DMS53 treated with DMSO at 0.1 percent for 48 hours (cell line): ENCODE measurements around the gene RIN3.

Experiments
- DNase-seq: peaks from one replicate; lab custom pipeline; 2025; ENCODE audit not compliant: unreplicated experiment; lab: John Stamatoyannopoulos, UW

The RIN3 gene

GRCh38 chr14:92507174-92507768 is 6.3 kb upstream of the RIN3 start:
- DNase-seq, result peak; percentile 22

DNA sequence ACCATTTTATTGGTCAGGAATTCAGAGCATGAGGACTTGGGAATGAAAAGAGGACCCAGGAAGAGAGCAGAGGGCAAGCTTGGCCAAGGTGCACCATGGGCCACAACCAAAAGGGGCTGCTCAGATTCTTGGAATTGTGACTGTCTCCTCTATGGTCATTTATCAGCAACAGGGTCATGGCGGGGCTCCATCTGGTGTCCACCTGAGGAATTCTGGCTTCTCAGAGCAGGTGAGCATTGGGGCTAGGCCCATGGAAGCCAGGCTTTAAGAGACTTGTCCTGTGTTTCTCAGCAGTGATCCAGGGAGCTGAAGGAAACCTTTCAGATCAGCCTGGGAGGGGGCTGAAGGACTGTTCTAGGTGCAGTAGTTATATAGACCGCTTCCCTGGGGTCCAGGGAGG is 2.6 kb upstream of the RIN3 start:
- no peak for DNase-seq

DNA sequence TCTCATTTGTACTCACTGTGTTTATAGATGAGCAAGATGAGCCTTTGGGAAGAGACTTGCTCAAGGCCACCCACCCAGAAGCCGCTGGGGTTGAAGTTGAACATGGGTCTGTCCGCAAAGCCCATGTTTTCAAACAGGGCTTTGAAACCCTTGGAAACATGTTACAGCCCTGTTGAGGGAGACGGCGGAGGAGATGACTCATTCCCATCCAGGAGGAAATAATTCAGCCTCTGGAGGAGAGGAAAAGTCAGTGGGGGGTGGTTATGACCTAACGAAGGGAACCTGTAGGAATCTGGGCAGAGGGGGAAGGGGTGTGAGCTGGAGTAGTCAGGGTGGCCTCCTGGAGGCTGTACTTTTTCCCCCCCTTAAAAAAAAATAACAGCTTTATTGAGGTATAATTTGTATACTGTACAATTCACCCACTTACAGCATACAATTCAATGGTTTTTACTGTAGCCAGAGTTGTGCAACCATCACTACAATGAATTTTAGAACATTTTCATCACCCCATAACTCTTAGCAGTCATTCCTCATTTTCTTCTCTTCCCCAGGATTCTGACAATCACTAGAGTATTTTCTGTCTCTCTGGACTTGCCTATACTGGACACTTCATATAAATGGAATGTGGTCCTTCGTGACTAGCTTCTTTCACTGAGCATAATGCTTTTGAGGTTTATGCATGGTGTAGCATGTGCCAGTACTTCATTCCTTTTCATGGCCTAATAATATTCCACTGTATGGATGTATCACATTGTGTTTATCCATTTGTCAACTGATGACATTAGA is 1.9 kb upstream of the RIN3 start:
- DNase-seq, result no peak

- DNase-seq, result no peak
These were observed 776 bp upstream of the RIN3 start for GRCh38 chr14:92512807-92513203.

DNA sequence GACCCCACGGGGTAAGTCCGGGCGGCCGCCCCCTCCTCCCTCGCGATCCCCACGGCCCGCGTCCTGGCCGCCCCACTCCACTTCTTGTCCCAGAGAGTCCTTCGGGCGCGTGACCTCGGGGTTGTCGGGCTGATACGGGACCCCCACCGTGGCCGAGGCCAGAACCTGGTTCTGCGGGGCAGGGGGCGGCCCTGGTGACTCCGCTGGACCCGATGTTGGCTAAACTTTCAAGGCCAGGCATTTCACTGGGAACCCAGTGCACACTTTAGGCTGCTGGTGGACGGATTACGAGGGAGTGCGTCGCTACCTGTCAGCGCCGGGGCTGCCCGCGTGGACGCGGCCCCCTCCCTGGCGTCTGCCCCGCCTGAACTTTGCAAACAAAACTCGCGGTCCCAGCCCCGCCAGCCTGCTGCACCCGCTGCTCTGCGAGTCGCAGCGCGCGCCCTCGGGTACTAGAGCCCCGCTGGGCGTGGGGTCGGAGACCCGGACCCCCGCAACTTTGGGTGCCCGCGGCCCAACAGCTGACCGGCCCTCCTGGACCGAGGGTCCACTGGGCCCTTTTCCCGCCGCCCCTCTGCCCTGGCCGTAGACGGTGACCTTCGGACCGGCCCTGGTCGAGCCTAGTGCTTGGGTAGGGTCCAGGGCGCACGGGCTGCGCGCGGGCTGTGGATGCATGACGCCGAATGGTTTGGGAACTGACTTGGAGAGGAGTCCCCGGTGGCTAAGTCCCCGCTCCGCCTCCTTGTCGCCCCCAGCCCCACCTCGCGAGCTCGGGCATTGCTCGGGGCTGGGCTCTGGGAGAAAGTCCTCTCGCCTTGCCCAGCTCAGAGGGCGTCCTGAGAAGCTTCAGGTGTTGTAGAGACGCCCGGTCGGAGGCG is 624 bp downstream of the RIN3 start:
- no peak for DNase-seq

DNA sequence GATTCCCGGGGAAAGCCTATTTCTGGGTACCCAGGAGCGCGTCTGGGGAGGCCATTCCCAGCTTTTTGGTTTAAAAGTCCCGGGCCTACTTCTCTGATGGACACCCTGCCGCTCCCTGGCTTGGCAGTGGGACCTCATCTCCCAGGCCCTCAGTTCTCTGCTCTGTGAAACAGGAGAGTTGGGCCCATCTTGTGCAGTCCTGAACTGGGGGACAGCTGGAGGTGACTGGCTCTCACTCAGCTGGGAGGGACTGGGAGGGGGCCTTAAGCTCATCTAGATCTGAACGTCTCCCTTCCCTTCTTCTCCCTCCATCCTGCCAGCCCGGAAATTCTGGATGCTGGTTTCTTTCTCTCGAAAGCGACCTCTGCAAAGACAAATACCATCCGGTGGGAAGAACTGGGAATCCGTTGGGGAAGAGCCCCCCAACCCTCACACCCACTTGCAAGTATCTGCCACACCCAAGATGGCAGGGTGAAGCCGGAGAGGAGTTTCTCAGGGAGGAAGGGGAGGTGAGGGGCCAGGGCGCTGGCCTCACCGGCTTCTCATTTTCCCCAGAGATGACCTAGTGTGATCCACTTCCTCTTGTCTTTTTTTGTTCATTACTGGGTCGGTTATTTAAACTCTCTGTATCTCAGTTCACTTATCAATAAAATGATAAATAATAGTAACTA is 1.4 kb downstream of the RIN3 start:
- DNase-seq, result no peak

DNA sequence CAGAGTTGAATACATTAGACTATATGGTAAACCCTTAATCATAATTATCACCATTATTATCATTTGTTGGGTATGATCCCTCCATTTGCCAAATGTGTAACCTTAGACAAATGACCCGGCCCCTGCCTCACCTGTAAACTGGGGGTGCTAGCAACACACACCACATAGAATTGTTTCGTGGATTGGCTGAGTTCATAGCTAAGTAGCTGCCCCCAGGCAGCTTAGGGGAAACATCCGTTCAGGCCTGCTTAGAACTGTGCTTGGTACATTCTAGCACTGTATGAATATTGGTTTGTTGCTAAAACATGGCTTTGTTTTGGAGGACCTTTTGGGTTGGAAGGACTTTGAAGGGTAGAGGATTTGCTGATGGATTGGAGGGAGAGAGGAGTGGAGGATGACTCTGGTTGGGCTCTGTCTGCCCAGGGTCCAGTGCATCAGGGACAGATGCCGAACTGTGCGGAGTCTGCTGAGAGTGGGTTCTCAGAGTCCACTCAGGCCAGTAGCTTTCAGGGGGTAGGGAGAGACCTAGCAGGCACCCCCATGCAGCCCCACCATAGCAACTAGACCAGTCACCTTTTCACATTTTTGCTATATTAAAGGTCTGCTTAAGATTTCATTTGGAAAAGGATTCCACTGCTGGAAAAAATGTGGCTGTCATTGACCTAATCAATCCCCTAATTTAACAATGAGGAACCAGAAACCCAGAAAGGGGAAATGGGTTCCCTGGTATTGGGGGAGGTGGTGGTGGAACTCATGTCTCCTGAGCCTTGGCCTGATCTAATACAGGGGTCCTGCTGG is 2.2 kb downstream of the RIN3 start:
- no peak for DNase-seq

- DNase-seq, result no peak
These were observed 2.9 kb downstream of the RIN3 start for GRCh38 chr14:92516344-92516965.

- DNase-seq, result no peak
These were observed 3.5 kb downstream of the RIN3 start for GRCh38 chr14:92516966-92517506.

DNA sequence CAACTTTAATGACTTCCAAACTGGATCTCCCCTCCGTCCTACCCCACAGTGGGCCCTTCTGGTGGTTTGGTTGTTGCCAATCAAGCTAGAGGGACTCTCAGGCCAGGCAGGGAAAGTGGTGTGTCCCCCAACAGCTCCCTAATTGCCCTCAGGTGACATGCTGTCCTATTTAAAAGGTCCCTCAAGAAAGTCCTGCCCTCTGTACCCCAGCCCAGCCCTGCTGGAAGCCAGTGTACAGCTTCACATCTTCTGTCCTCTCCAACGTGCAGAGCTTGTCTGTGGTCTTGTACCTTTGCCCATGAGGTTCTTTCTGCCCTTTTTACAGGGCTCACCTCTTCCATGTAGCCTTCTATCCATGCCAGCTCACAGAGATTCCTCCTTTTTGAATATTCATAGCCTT is 4.2 kb downstream of the RIN3 start:
- no peak for DNase-seq

- no peak for DNase-seq
These were observed 5.9 kb downstream of the RIN3 start for GRCh38 chr14:92519246-92520101.

- no peak for DNase-seq
These were observed 6.8 kb downstream of the RIN3 start for GRCh38 chr14:92520102-92521057.

- no peak for DNase-seq
These were observed 7.5 kb downstream of the RIN3 start for GRCh38 chr14:92521058-92521415.

DNA sequence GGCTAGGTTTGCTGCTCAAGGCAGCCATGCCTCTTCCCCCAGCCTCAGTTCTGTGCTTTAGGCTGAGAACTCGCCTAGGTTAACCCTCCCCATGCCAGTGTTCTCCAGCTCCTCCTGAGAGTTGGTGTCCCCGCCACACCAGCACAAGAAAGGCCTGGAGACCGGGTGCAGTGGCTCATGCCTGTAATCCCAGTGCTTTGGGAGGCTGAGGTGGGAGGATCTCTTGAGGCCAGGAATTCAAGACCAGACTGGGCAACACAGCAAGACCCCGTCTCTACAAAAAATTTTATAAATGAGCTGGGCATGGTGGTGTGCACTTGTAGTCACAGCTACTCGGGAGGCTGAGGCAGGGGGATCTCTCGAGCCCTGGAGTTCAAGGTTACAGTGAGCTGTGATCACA is 10.2 kb downstream of the RIN3 start:
- DNase-seq, result no peak

GRCh38 chr14:92524602-92525185 is 11.1 kb downstream of the RIN3 start:
- DNase-seq, result no peak

DNA sequence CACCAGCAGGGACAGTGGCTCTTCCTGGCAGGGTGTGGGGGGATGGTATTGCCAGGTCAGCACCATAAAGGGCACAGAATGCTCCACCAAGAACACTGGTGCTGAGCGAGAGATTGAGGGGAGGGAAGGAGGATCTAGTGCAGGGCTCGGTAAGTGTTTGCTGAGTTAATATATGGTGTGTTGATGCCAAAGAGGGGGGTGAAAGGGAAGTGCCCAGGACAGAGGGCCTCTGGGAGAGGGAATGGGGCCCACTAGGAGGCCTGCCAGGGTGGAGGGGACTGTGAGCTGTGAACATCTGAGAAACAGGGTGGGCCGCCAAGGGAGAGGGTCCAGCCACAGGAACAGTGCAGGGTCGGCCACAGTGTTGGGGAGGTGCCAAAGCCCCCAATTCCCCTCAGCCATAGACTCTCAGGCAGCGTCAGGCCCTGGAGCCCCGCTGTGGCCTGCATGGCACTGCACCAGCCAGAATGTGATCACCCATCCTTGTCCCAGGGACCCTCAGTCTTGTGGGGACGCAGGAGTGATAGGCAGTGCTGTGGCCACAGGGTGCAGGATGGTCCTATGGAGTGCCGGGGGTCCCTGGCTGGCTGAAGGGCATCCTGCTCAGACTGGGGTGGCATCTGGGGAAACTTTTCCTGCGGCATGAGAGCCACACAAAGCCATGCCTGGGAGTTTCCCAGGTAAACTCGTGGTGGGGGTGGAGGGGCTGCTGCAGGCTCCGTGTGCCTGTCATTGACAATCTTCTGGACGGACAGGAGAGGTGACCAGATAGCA is 11.9 kb downstream of the RIN3 start:
- DNase-seq, result no peak

- no peak for DNase-seq
These were observed 14.1 kb downstream of the RIN3 start for GRCh38 chr14:92527721-92528120.
